Measurements from ENCODE around the gene EXOC8. TPM values are rescaled to one million over a fixed set of nuclear protein-coding genes. Genes with fewer than 3 reads are reported as not detected.

EXOC8 gene
- total and polyA plus RNA-seq, 9 of the 15 experiments (the other 6 are each of a cell fraction or from before 2014, with no cell fraction given): 2.1 to 13.6 (median 7.2) TPM

DNA sequence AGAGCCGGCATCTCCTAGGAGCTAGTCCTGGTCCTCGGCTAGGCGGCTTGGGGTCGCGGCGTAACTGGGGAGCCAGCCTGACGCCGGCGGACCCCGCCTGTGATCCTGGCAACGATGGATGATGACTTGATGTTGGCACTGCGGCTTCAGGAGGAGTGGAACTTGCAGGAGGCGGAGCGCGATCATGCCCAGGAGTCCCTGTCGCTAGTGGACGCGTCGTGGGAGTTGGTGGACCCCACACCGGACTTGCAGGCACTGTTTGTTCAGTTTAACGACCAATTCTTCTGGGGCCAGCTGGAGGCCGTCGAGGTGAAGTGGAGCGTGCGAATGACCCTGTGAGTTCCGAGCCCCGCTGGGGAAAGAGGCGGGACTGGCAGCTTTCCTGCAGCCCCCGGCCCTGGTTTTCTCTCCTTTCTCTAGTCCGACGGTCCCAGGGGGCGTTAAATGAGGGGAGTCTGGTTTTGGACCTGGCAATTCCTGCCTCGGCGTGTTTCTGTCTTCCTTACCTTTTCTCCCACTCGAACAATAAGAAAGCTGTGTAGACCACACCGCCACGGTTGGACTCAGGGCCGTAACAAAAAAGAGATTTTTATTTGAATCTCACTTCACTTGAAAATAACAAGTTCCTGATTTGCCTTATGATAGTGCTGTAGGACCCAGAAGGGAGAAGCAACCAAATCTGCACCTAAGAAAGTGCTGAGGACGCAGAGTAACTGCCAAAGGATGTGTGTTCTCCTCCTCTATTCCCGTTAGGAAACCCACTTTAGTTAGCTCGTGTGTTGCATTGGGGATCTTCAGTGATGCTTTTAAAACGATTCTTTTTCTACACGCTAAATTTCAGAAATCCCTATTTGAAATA lies 847 bp upstream of the EXOC8 start, which contains the start of gene SPRTN (continued):
- TF ChIP-seq CBFB (CRISPR knock-in tag; IDR thresholded peaks at IDR 0.05) (peak; percentile 19; the same call in 1 of the 2 replicates), OTX1 (CRISPR knock-in tag; IDR thresholded peaks at IDR 0.05) (peak; percentile 53; the same call in 1 of the 2 replicates), POLR3A (IDR thresholded peaks at IDR 0.05; ENCODE audit: borderline replicate concordance, extremely low read depth, insufficient read depth, insufficient read length) (no peak), HNRNPL (IDR thresholded peaks at IDR 0.05; ENCODE audit: low read depth, low read length) (no peak), ETV5 (CRISPR knock-in tag; IDR thresholded peaks at IDR 0.05; ENCODE audit: low read depth) (no peak; the same call in 1 of the 2 replicates), CHD1 (IDR thresholded peaks at IDR 0.05; ENCODE audit: low read length) (peak; percentile 32), TRIM24 (IDR thresholded peaks at IDR 0.05) (peak in 1 of 2 experiments; percentile 25; a peak in 1 of 4 replicates), TBP (optimal IDR thresholded peaks at IDR 0.05; ENCODE audit: low read depth, low read length) (no peak), MTA3 (IDR thresholded peaks at IDR 0.05; ENCODE audit: borderline replicate concordance) (0 out of 2 replicates have a peak, but pooled peaks have one; percentile 57), ZBTB1 (CRISPR knock-in tag; IDR thresholded peaks at IDR 0.05; ENCODE audit: borderline replicate concordance, low read depth) (peak; percentile 36; the same call in 1 of the 2 replicates), ZNF133 (CRISPR knock-in tag; IDR thresholded peaks at IDR 0.05) (no peak), NFE2 (IDR thresholded peaks at IDR 0.05; ENCODE audit: low read depth) (no peak), FIP1L1 (IDR thresholded peaks at IDR 0.05; ENCODE audit: low read depth, low read length, poor library complexity, severe bottlenecking) (peak; percentile 28), ZNF165 (CRISPR knock-in tag; IDR thresholded peaks at IDR 0.05; ENCODE audit: borderline replicate concordance) (no peak), ARID2 (IDR thresholded peaks at IDR 0.05) (0 out of 2 replicates have a peak, but pooled peaks have one; percentile 39), ESRRA (IDR thresholded peaks at IDR 0.05; ENCODE audit: borderline replicate concordance, low read depth) (no peak), ATF1 (CRISPR knock-in tag; IDR thresholded peaks at IDR 0.05) (no peak), ATF1 (tag; IDR thresholded peaks at IDR 0.05) (peak; percentile 76)
- TF ChIP-seq, protein P1, sequence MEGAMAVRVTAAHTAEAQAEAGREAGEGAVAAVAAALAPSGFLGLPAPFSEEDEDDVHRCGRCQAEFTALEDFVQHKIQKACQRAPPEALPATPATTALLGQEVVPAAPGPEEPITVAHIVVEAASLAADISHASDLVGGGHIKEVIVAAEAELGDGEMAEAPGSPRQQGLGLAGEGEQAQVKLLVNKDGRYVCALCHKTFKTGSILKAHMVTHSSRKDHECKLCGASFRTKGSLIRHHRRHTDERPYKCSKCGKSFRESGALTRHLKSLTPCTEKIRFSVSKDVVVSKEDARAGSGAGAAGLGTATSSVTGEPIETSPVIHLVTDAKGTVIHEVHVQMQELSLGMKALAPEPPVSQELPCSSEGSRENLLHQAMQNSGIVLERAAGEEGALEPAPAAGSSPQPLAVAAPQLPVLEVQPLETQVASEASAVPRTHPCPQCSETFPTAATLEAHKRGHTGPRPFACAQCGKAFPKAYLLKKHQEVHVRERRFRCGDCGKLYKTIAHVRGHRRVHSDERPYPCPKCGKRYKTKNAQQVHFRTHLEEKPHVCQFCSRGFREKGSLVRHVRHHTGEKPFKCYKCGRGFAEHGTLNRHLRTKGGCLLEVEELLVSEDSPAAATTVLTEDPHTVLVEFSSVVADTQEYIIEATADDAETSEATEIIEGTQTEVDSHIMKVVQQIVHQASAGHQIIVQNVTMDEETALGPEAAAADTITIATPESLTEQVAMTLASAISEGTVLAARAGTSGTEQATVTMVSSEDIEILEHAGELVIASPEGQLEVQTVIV (CRISPR knock-in tag; IDR thresholded peaks at IDR 0.05; ENCODE audit: borderline replicate concordance): no peak
- TF ChIP-seq, protein P2, sequence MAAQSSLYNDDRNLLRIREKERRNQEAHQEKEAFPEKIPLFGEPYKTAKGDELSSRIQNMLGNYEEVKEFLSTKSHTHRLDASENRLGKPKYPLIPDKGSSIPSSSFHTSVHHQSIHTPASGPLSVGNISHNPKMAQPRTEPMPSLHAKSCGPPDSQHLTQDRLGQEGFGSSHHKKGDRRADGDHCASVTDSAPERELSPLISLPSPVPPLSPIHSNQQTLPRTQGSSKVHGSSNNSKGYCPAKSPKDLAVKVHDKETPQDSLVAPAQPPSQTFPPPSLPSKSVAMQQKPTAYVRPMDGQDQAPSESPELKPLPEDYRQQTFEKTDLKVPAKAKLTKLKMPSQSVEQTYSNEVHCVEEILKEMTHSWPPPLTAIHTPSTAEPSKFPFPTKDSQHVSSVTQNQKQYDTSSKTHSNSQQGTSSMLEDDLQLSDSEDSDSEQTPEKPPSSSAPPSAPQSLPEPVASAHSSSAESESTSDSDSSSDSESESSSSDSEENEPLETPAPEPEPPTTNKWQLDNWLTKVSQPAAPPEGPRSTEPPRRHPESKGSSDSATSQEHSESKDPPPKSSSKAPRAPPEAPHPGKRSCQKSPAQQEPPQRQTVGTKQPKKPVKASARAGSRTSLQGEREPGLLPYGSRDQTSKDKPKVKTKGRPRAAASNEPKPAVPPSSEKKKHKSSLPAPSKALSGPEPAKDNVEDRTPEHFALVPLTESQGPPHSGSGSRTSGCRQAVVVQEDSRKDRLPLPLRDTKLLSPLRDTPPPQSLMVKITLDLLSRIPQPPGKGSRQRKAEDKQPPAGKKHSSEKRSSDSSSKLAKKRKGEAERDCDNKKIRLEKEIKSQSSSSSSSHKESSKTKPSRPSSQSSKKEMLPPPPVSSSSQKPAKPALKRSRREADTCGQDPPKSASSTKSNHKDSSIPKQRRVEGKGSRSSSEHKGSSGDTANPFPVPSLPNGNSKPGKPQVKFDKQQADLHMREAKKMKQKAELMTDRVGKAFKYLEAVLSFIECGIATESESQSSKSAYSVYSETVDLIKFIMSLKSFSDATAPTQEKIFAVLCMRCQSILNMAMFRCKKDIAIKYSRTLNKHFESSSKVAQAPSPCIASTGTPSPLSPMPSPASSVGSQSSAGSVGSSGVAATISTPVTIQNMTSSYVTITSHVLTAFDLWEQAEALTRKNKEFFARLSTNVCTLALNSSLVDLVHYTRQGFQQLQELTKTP (IDR thresholded peaks at IDR 0.05; ENCODE audit: low read depth in 1 of 2, partially characterized antibody in 2 of 2): peak in 1 of 2 experiments; percentile 78
